Chondrocyte (in vitro differentiated cells): ENCODE results near the gene GLYR1. TPM values are rescaled to one million over a fixed set of nuclear protein-coding genes. Genes with fewer than 3 reads are reported as not detected.

ENCODE experiments used
- DNase-seq: peaks from one replicate; pipeline ENCODE4 v3.0.0; 2021; ENCODE audit warnings: mixed read lengths, low spot score
- H3K27ac Mint-ChIP-seq: one replicate; pipeline ENCODE4 v1.8.0; 2021; ENCODE audit warnings: mild to moderate bottlenecking, moderate library complexity, mixed read lengths; ENCODE audit not compliant: unreplicated experiment
- H3K27me3 Mint-ChIP-seq: 2 replicates; pipeline ENCODE4 v1.8.0; 2021; ENCODE audit warnings: low read depth, mixed read lengths
- H3K36me3 Mint-ChIP-seq: 2 replicates; pipeline ENCODE4 v1.8.0; 2021; ENCODE audit warnings: low read depth, mixed read lengths
- H3K4me1 Mint-ChIP-seq: 2 replicates; pipeline ENCODE4 v1.8.0; 2021; ENCODE audit warnings: low read depth, mild to moderate bottlenecking, mixed read lengths
- H3K4me3 Mint-ChIP-seq: one replicate; pipeline ENCODE4 v1.8.0; 2021; ENCODE audit warnings: mild to moderate bottlenecking, moderate library complexity, mixed read lengths; ENCODE audit not compliant: unreplicated experiment
- H3K9me3 Mint-ChIP-seq: 2 replicates; pipeline ENCODE4 v1.8.0; 2021; ENCODE audit warnings: low read depth, mixed read lengths
- total RNA-seq: library from RNA; stranded (reverse); gene quantifications from 3 replicates; pipeline ENCODE4 v1.2.1, GENCODE V29; 2021
- TF ChIP-seq, protein P1 (sequence below): fragments of 200-600 bp; sonication (generic); IDR thresholded peaks from 2 replicates; pipeline ENCODE4 v1.5.0; 2021; ENCODE audit warnings: antibody characterized with exemption, mild to moderate bottlenecking, moderate library complexity

The GLYR1 gene
- total RNA-seq, 1 donor from 2014 or later = 56.8 TPM

DNA sequence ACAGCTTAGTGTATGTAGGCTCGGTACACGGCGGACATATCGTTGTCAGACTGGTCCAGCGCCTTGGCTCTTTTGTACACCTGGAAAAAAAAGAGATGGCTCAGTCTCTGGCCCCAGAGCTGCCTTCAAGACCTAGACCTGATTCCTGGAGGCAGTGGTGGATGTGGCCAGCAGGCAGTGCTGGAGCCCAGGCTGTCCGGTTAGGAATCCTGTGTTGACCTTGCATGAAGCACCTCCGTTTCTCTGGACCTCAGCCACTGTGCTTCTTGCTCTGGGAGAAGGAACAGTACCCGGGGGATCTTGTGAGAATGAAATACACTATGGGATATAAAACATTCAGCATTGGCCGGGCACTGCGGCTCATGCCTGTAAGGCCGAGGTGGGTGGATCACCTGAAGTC is 41.9 kb downstream of the GLYR1 start:
- Mint-ChIP-seq H3K9me3 (no peaks in the 10 kb centered on the region), H3K4me3 (no peak overlapping the region), H3K36me3 (peaks cover 15% of the 10 kb centered on the region), H3K27me3 (no peaks in the 10 kb centered on the region), H3K4me1 (peaks cover 25% of the 10 kb centered on the region), H3K27ac (no peak overlapping the region)
- no peak for DNase-seq
- TF ChIP-seq, protein P1, sequence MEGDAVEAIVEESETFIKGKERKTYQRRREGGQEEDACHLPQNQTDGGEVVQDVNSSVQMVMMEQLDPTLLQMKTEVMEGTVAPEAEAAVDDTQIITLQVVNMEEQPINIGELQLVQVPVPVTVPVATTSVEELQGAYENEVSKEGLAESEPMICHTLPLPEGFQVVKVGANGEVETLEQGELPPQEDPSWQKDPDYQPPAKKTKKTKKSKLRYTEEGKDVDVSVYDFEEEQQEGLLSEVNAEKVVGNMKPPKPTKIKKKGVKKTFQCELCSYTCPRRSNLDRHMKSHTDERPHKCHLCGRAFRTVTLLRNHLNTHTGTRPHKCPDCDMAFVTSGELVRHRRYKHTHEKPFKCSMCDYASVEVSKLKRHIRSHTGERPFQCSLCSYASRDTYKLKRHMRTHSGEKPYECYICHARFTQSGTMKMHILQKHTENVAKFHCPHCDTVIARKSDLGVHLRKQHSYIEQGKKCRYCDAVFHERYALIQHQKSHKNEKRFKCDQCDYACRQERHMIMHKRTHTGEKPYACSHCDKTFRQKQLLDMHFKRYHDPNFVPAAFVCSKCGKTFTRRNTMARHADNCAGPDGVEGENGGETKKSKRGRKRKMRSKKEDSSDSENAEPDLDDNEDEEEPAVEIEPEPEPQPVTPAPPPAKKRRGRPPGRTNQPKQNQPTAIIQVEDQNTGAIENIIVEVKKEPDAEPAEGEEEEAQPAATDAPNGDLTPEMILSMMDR = no peak

DNA sequence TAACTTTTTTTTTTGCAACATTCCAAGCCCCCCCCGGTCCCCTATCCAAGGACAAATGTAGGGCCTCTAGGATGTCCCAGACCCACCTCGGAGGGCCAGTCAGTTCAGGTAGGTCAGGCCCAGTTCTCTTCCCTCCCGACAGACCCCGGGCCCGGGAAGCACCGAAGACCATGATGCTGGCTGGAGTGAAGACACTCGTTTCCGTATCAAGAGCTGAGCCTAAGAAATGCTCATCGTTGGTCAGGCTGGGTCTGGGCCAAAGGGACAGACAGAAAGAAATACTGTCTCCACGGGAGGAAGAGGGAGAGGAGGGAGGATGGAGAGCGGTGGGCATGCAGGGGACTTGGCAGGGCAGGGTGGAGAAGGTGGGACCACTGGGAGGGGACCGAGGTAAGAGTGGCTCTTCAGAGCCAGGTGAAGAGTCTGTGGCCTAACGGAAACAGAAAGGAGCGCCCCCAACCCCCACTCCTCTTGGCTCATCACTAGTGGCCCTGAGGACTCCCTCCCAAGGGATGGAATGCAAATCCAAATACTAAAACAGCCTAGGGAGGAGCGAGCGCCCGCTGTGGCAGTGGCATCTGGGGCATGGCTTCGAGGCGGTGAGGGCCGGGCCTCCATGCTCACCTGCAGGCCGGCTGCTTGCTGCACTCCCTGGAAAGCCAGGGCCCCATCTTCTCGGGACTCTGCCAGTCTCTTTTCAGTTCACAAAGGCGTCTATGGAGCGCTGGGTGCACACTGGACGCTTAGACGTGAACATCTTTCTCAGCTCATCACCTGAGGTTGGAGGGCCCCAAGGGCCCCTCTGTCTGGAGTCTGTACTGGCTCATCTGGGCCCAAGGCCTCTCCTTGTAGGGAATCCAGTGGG is 43.0 kb downstream of the GLYR1 start:
- peak overlapping the region; percentile 92 for H3K27ac Mint-ChIP-seq
- H3K9me3 Mint-ChIP-seq = no peaks in the 10 kb centered on the region
- TF ChIP-seq, protein P1 = no peak
- no peak for DNase-seq
- no peaks in the 10 kb centered on the region for H3K27me3 Mint-ChIP-seq
- H3K4me3 Mint-ChIP-seq = peak overlapping the region; percentile 47
- peaks cover 25% of the 10 kb centered on the region for H3K4me1 Mint-ChIP-seq
- peaks cover 14% of the 10 kb centered on the region for H3K36me3 Mint-ChIP-seq

DNA sequence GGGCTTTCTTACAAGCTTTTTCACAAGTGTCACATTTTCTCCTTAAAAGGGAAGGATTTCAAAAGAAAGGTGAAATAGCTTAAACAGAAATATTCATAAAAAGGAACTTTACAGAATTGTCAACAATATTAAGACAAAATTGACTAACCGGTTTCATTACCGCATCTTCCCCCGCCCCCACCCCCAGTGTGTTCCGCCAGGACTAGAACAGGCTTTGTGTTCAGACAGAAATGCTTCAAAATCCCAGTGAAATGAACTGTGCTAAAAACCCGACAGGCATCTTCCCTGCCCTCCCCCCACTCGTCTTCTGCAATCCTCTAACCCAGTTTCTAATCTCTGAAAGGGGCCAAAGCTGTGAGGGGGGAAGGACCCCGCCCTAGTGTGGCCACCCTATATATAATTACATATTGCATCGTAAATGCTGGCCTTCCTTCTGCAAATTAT is 43.7 kb downstream of the GLYR1 start:
- Mint-ChIP-seq H3K4me3 (peak overlapping the region; percentile 81), H3K27me3 (no peaks in the 10 kb centered on the region), H3K27ac (peak overlapping the region; percentile 92), H3K4me1 (peaks cover 25% of the 10 kb centered on the region), H3K9me3 (no peaks in the 10 kb centered on the region), H3K36me3 (peaks cover 12% of the 10 kb centered on the region)
- TF ChIP-seq, protein P1 = no peak
- DNase-seq = no peak

DNA sequence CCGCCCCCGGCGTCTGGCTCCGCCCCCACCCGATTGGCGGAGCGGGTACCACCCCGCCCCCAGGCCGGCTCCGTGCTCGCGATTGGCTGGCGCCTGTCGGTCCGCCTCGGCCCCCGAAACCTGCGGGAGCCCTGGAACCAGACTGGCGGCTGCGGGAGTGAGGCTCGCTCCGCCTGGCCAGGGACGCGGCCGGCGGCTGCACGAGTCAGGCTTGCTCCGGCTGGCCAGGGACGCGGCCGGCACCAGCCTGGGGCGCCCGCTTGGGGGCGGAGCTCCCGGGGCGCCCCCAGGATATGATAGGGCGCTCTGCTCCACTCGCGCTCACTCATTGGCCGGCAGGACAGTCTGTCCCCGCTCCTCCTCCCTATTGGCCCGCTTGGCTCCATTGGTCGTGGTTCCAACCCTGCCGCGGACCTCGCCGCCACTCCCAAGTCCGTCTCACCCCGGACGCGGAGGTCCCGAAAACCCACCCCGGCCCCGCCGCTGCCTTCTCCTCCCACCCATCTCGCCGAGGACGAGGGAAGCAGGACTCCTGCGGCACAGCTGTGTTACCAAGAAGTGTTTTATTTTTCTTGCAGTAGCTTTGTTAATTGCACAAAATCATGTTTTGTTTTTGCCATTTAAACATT is 44.3 kb downstream of the GLYR1 start:
- Mint-ChIP-seq H3K27ac (peak overlapping the region; percentile 92), H3K27me3 (no peaks in the 10 kb centered on the region), H3K9me3 (no peaks in the 10 kb centered on the region), H3K36me3 (peaks cover 12% of the 10 kb centered on the region), H3K4me1 (peaks cover 25% of the 10 kb centered on the region), H3K4me3 (peak overlapping the region; percentile 82)
- DNase-seq = peak; percentile 99
- TF ChIP-seq, protein P1 = peak; percentile 41

DNA sequence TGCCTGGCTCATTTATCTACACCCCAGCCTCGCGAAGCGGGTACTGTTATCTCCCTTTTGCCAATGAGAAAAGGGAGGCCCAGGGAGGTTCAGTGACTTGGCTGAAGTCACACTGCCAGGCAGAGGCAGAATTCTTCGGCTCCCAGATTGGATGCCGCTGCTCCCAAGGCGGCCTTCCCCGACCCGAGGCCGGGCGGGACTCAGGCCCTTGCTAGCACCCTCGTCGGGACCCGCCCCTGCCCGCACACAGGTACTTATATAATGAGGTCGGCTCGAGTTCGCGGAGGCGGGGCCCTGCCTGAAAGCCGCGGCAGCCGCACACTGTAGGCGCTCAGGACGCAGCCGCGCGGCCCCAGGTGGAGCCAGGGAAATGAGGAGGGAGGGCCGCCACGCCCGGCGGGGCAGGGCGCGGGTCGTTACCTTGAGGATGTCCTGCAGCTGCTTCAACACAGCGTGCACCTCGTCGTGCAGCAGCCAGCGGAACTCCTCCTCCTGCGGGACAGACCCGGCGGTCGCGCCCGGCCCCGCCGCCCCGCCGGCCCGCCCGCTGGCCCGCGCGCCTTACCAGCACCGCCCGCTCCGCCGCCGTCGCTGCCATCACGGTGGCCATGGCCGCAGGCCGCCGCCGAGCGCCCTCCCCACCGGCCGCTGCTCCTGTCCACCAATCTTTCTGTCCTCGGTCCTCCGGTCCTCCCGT is 45.0 kb downstream of the GLYR1 start, which contains the start of gene ROGDI:
ROGDI (minus strand) TSS at position 672 of the 697 bp plus-strand sequence; CDS start at position 610, 62 bp downstream.
- H3K27ac Mint-ChIP-seq = peak within 1 kb of the TSS; percentile 92
- peaks cover 11% of the 10 kb centered on the region for H3K36me3 Mint-ChIP-seq
- no peaks in the 10 kb centered on the region for H3K9me3 Mint-ChIP-seq
- no peak for DNase-seq
- H3K4me1 Mint-ChIP-seq = peaks cover 25% of the 10 kb centered on the region
- H3K4me3 Mint-ChIP-seq = peak within 1 kb of the TSS; percentile 82
- no peaks in the 10 kb centered on the region for H3K27me3 Mint-ChIP-seq
- TF ChIP-seq, protein P1 = no peak
